GM23338 (cell line): ENCODE data around the gene XRCC4. TPM values are rescaled to one million over a fixed set of nuclear protein-coding genes. Genes with fewer than 3 reads are reported as not detected.
A peak's percentile ranks its signal among the peaks of the same experiment; 100 is the strongest.

Experiments used
- ATAC-seq: fragments of 200-7000 bp; cut with Tn5 transposase; 3 replicates; pipeline ENCODE4 v1.9.1; 2020
- DNase-seq: peaks from one replicate; pipeline ENCODE4 v3.0.0-alpha.2; 2015; ENCODE audit warnings: low spot score
- H2AFZ ChIP-seq: fragments of 200-600 bp; sonication (generic); 2 replicates; pipeline ENCODE4 v1.8.0; 2016; ENCODE audit warnings: antibody characterized with exemption, mild to moderate bottlenecking, moderate library complexity
- H3F3A ChIP-seq: fragments of 200-600 bp; sonication (generic); replicated peaks from 2 replicates; pipeline ENCODE4 v1.8.0; 2017; ENCODE audit warnings: antibody characterized with exemption, mixed run types, low read depth
- H3K27ac ChIP-seq: fragments of 200-600 bp; sonication (generic); 2 replicates; pipeline ENCODE4 v1.6.1; 2016; ENCODE audit warnings: low read depth
- H3K27me3 ChIP-seq: fragments of 200-600 bp; sonication (generic); 2 replicates; pipeline ENCODE4 v1.8.0; 2016; ENCODE audit warnings: mild to moderate bottlenecking, mixed run types, moderate library complexity; ENCODE audit not compliant: insufficient read depth
- H3K36me3 ChIP-seq: fragments of 200-600 bp; sonication (generic); 2 replicates; pipeline ENCODE4 v1.8.0; 2016; ENCODE audit warnings: mild to moderate bottlenecking; ENCODE audit not compliant: insufficient read depth
- H3K4me1 ChIP-seq: fragments of 200-600 bp; sonication (generic); 2 replicates; pipeline ENCODE4 v1.8.0; 2016; ENCODE audit warnings: mild to moderate bottlenecking, moderate library complexity; ENCODE audit not compliant: insufficient read depth
- H3K4me2 ChIP-seq: fragments of 200-600 bp; sonication (generic); 2 replicates; pipeline ENCODE4 v1.7.1; 2017; ENCODE audit warnings: mixed run types
- H3K4me3 ChIP-seq: fragments of 200-600 bp; sonication (generic); 2 replicates; pipeline ENCODE4 v1.6.1; 2016; ENCODE audit warnings: mixed run types
- H3K79me2 ChIP-seq: fragments of 200-600 bp; sonication (generic); replicated peaks from 2 replicates; pipeline ENCODE4 v1.8.0; 2017; ENCODE audit warnings: mild to moderate bottlenecking; ENCODE audit not compliant: insufficient read depth
- H3K9me2 ChIP-seq: fragments of 200-600 bp; sonication (generic); 2 replicates; pipeline ENCODE4 v1.8.0; 2017; ENCODE audit not compliant: insufficient read depth
- H4K20me1 ChIP-seq: fragments of 200-600 bp; sonication (generic); replicated peaks from 2 replicates; pipeline ENCODE4 v1.8.0; 2017; ENCODE audit warnings: mild to moderate bottlenecking; ENCODE audit not compliant: insufficient read depth
- H3K27ac Mint-ChIP-seq: 2 replicates; pipeline ENCODE4 v1.8.0; 2020; ENCODE audit warnings: inconsistent platforms, mild to moderate bottlenecking, moderate library complexity, mixed read lengths
- H3K27me3 Mint-ChIP-seq: 3 replicates; pipeline ENCODE4 v1.8.0; 2022; ENCODE audit warnings: low read depth, mild to moderate bottlenecking, moderate library complexity, mixed read lengths, inconsistent platforms; ENCODE audit not compliant: insufficient read depth, poor library complexity
- H3K36me3 Mint-ChIP-seq: 3 replicates; pipeline ENCODE4 v1.8.0; 2021; ENCODE audit warnings: low read depth, mild to moderate bottlenecking, inconsistent platforms, moderate library complexity, mixed read lengths
- H3K4me1 Mint-ChIP-seq: 3 replicates; pipeline ENCODE4 v1.8.0; 2020; ENCODE audit warnings: mild to moderate bottlenecking, inconsistent platforms, mixed read lengths
- H3K4me3 Mint-ChIP-seq: 3 replicates; pipeline ENCODE4 v1.8.0; 2021; ENCODE audit warnings: moderate library complexity, mild to moderate bottlenecking, inconsistent platforms, mixed read lengths
- H3K9me3 Mint-ChIP-seq: 3 replicates; pipeline ENCODE4 v1.8.0; 2020; ENCODE audit warnings: moderate library complexity, mild to moderate bottlenecking, inconsistent platforms, mixed read lengths
- CREB1 ChIP-seq: fragments of 250-450 bp; sonication (Bioruptor Pico); IDR thresholded peaks from 2 replicates; pipeline ENCODE4 v1.5.0; 2020; ENCODE audit warnings: low read depth, mild to moderate bottlenecking, moderate library complexity
- EZH2 ChIP-seq: fragments of 200-600 bp; sonication (generic); IDR thresholded peaks from one replicate; pipeline ENCODE4 v1.8.0; 2017; ENCODE audit warnings: antibody characterized with exemption, mild to moderate bottlenecking, low read depth; ENCODE audit not compliant: unreplicated experiment
- EZH2phosphoT487 ChIP-seq: fragments of 200-600 bp; sonication (generic); IDR thresholded peaks from one replicate; pipeline ENCODE4 v1.8.1; 2018; ENCODE audit warnings: antibody characterized with exemption; ENCODE audit not compliant: unreplicated experiment
- JUNB ChIP-seq: IDR thresholded peaks from one replicate; pipeline ENCODE4 v1.6.1; 2016; ENCODE audit warnings: antibody characterized with exemption; ENCODE audit not compliant: unreplicated experiment
- NANOG ChIP-seq: IDR thresholded peaks from 2 replicates; pipeline ENCODE4 v1.6.1; 2016; ENCODE audit warnings: antibody characterized with exemption, borderline replicate concordance
- POLR2AphosphoS5 ChIP-seq: IDR thresholded peaks from 2 replicates; pipeline ENCODE4 v1.6.1; 2016; ENCODE audit warnings: antibody characterized with exemption, low read depth
- STAT1 ChIP-seq: IDR thresholded peaks from one replicate; pipeline ENCODE4 v1.6.1; 2016; ENCODE audit warnings: antibody characterized with exemption; ENCODE audit not compliant: unreplicated experiment
- ZNF114 ChIP-seq: fragments of 250-450 bp; sonication (Bioruptor Pico); IDR thresholded peaks from 2 replicates; pipeline ENCODE4 v1.5.0; 2020; ENCODE audit warnings: mild to moderate bottlenecking, moderate library complexity
- ZNF331 ChIP-seq: fragments of 250-450 bp; sonication (Bioruptor Pico); IDR thresholded peaks from 2 replicates; pipeline ENCODE4 v1.5.0; 2020; ENCODE audit warnings: low read depth, mild to moderate bottlenecking, moderate library complexity
- polyA plus RNA-seq: library from polyadenylated mRNA; unstranded; fragments of >200 nt; fragmentation: Nextera tagmentation; extraction: Ambion mirVana; gene quantifications from 2 replicates; pipeline ENCODE4 v1.2.1, GENCODE V29; 2016
- total RNA-seq: library from RNA; depleted of rRNA; stranded (reverse); fragments of >200 nt; shearing (Covaris generic); gene quantifications from 2 replicates; pipeline ENCODE4 v1.2.3, GENCODE V29; 2014
- TF ChIP-seq, protein P1 (sequence below): IDR thresholded peaks from one replicate; pipeline ENCODE4 v1.6.1; 2018; ENCODE audit warnings: antibody characterized with exemption; ENCODE audit not compliant: unreplicated experiment
- TF ChIP-seq, protein P2 (sequence below), 2 experiments: fragments of 200-600 bp in 1 of 2; sonication (generic) in 1 of 2; conservative IDR thresholded peaks; 2 replicates each; pipeline versions ENCODE4 v1.5.1 to v1.6.1; 2016 to 2017; ENCODE audit warnings: antibody characterized with exemption in 2 of 2, low read depth in 2 of 2, mild to moderate bottlenecking in 2 of 2, moderate library complexity in 1 of 2
- TF ChIP-seq, protein P3 (sequence below): fragments of 250-450 bp; sonication (Bioruptor Pico); IDR thresholded peaks from 2 replicates; pipeline ENCODE4 v1.5.0; 2020; ENCODE audit warnings: mild to moderate bottlenecking, moderate library complexity
- TF ChIP-seq, protein P4 (sequence below): IDR thresholded peaks from 2 replicates; pipeline ENCODE4 v1.6.1; 2016; ENCODE audit warnings: antibody characterized with exemption

Gene XRCC4
- total and polyA plus RNA-seq, 2 experiments from 2014 or later = 11.5 to 22.4 TPM

DNA sequence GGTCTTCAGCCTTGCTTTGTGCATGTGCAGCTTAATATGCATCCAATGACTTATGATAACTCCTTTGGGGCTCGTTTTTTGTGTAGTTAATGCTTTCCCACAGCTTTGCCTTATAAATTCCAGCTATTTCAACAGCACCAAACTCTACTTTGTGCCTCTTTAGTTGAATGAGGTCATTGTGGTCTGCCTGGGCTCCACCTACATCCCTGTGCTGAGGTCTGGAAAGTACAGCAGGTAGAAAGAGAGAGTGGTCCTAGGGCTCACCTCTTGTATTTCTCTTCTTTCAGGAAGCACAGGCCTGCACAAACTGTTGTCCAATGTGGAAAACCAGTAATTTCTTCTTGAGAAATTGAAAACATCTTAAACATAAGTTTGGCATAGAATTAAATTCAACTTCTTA is 167.2 kb downstream of the XRCC4 start:
- no peak overlapping the region for H3K27ac Mint-ChIP-seq
- Histone ChIP-seq H4K20me1 (no peaks in the 10 kb centered on the region), H3K79me2 (no peaks in the 10 kb centered on the region), H3K36me3 (no peaks in the 10 kb centered on the region), H3K9me2 (no peaks in the 10 kb centered on the region), H3K27me3 (no peaks in the 10 kb centered on the region), H3K4me1 (no peaks in the 10 kb centered on the region), H3K4me3 (no peak overlapping the region), H3F3A (no peaks in the 10 kb centered on the region), H3K4me2 (no peak overlapping the region), H2AFZ (no peak overlapping the region), H3K27ac (no peak overlapping the region)
- no peaks in the 10 kb centered on the region for H3K36me3 Mint-ChIP-seq
- TF ChIP-seq CREB1 (CRISPR knock-in tag) = no peak
- TF ChIP-seq EZH2 = no peak
- TF ChIP-seq ZNF331 = no peak
- TF ChIP-seq, protein P1, sequence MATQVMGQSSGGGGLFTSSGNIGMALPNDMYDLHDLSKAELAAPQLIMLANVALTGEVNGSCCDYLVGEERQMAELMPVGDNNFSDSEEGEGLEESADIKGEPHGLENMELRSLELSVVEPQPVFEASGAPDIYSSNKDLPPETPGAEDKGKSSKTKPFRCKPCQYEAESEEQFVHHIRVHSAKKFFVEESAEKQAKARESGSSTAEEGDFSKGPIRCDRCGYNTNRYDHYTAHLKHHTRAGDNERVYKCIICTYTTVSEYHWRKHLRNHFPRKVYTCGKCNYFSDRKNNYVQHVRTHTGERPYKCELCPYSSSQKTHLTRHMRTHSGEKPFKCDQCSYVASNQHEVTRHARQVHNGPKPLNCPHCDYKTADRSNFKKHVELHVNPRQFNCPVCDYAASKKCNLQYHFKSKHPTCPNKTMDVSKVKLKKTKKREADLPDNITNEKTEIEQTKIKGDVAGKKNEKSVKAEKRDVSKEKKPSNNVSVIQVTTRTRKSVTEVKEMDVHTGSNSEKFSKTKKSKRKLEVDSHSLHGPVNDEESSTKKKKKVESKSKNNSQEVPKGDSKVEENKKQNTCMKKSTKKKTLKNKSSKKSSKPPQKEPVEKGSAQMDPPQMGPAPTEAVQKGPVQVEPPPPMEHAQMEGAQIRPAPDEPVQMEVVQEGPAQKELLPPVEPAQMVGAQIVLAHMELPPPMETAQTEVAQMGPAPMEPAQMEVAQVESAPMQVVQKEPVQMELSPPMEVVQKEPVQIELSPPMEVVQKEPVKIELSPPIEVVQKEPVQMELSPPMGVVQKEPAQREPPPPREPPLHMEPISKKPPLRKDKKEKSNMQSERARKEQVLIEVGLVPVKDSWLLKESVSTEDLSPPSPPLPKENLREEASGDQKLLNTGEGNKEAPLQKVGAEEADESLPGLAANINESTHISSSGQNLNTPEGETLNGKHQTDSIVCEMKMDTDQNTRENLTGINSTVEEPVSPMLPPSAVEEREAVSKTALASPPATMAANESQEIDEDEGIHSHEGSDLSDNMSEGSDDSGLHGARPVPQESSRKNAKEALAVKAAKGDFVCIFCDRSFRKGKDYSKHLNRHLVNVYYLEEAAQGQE = no peak
- TF ChIP-seq POLR2AphosphoS5 = no peak
- TF ChIP-seq, protein P2, sequence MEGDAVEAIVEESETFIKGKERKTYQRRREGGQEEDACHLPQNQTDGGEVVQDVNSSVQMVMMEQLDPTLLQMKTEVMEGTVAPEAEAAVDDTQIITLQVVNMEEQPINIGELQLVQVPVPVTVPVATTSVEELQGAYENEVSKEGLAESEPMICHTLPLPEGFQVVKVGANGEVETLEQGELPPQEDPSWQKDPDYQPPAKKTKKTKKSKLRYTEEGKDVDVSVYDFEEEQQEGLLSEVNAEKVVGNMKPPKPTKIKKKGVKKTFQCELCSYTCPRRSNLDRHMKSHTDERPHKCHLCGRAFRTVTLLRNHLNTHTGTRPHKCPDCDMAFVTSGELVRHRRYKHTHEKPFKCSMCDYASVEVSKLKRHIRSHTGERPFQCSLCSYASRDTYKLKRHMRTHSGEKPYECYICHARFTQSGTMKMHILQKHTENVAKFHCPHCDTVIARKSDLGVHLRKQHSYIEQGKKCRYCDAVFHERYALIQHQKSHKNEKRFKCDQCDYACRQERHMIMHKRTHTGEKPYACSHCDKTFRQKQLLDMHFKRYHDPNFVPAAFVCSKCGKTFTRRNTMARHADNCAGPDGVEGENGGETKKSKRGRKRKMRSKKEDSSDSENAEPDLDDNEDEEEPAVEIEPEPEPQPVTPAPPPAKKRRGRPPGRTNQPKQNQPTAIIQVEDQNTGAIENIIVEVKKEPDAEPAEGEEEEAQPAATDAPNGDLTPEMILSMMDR (conservative IDR thresholded peaks at IDR 0.05; ENCODE audit: low read depth in 2 of 2) = no peak
- TF ChIP-seq JUNB = no peak
- no peak for TF ChIP-seq STAT1
- no peak for TF ChIP-seq NANOG
- no peak for TF ChIP-seq EZH2phosphoT487
- TF ChIP-seq, protein P3, sequence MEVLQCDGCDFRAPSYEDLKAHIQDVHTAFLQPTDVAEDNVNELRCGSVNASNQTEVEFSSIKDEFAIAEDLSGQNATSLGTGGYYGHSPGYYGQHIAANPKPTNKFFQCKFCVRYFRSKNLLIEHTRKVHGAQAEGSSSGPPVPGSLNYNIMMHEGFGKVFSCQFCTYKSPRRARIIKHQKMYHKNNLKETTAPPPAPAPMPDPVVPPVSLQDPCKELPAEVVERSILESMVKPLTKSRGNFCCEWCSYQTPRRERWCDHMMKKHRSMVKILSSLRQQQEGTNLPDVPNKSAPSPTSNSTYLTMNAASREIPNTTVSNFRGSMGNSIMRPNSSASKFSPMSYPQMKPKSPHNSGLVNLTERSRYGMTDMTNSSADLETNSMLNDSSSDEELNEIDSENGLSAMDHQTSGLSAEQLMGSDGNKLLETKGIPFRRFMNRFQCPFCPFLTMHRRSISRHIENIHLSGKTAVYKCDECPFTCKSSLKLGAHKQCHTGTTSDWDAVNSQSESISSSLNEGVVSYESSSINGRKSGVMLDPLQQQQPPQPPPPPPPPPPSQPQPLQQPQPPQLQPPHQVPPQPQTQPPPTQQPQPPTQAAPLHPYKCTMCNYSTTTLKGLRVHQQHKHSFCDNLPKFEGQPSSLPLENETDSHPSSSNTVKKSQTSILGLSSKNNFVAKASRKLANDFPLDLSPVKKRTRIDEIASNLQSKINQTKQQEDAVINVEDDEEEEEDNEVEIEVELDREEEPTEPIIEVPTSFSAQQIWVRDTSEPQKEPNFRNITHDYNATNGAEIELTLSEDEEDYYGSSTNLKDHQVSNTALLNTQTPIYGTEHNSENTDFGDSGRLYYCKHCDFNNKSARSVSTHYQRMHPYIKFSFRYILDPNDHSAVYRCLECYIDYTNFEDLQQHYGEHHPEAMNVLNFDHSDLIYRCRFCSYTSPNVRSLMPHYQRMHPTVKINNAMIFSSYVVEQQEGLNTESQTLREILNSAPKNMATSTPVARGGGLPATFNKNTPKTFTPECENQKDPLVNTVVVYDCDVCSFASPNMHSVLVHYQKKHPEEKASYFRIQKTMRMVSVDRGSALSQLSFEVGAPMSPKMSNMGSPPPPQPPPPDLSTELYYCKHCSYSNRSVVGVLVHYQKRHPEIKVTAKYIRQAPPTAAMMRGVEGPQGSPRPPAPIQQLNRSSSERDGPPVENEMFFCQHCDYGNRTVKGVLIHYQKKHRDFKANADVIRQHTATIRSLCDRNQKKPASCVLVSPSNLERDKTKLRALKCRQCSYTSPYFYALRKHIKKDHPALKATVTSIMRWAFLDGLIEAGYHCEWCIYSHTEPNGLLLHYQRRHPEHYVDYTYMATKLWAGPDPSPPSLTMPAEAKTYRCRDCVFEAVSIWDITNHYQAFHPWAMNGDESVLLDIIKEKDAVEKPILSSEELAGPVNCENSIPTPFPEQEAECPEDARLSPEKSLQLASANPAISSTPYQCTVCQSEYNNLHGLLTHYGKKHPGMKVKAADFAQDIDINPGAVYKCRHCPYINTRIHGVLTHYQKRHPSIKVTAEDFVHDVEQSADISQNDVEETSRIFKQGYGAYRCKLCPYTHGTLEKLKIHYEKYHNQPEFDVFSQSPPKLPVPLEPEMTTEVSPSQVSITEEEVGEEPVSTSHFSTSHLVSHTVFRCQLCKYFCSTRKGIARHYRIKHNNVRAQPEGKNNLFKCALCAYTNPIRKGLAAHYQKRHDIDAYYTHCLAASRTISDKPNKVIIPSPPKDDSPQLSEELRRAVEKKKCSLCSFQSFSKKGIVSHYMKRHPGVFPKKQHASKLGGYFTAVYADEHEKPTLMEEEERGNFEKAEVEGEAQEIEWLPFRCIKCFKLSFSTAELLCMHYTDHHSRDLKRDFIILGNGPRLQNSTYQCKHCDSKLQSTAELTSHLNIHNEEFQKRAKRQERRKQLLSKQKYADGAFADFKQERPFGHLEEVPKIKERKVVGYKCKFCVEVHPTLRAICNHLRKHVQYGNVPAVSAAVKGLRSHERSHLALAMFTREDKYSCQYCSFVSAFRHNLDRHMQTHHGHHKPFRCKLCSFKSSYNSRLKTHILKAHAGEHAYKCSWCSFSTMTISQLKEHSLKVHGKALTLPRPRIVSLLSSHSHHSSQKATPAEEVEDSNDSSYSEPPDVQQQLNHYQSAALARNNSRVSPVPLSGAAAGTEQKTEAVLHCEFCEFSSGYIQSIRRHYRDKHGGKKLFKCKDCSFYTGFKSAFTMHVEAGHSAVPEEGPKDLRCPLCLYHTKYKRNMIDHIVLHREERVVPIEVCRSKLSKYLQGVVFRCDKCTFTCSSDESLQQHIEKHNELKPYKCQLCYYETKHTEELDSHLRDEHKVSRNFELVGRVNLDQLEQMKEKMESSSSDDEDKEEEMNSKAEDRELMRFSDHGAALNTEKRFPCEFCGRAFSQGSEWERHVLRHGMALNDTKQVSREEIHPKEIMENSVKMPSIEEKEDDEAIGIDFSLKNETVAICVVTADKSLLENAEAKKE (CRISPR knock-in tag) = no peak
- TF ChIP-seq, protein P4, sequence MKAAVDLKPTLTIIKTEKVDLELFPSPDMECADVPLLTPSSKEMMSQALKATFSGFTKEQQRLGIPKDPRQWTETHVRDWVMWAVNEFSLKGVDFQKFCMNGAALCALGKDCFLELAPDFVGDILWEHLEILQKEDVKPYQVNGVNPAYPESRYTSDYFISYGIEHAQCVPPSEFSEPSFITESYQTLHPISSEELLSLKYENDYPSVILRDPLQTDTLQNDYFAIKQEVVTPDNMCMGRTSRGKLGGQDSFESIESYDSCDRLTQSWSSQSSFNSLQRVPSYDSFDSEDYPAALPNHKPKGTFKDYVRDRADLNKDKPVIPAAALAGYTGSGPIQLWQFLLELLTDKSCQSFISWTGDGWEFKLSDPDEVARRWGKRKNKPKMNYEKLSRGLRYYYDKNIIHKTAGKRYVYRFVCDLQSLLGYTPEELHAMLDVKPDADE = no peak
- TF ChIP-seq ZNF114 (CRISPR knock-in tag) = no peak
- peak; percentile 5 for DNase-seq
- no peaks in the 10 kb centered on the region for H3K9me3 Mint-ChIP-seq
- no peaks in the 10 kb centered on the region for H3K27me3 Mint-ChIP-seq
- no peak overlapping the region for H3K4me3 Mint-ChIP-seq
- H3K4me1 Mint-ChIP-seq = no peaks in the 10 kb centered on the region
- ATAC-seq = peak; percentile 44
